HepG2 (cell line): ENCODE measurements around the gene NYAP2. TPM values are rescaled to one million over a fixed set of nuclear protein-coding genes. Genes with fewer than 3 reads are reported as not detected.

Source experiments
- ATAC-seq: fragments of 200-7000 bp; cut with Tn5 transposase; 3 replicates; pipeline ENCODE4 v1.9.1; 2020; ENCODE audit warnings: mild to moderate bottlenecking, moderate library complexity
- BruUV-seq: library from RNA; stranded (reverse); fragments of 400-500 nt; replicated peaks from 2 replicates; lab custom pipeline; 2021; lab: Mats Ljungman, UMichigan
- CTCF ChIA-PET: fragments of 300-600 bp; formaldehyde crosslinking; extraction: SDS; loops from one replicate; lab custom pipeline; 2021; ENCODE audit warnings: low total read pairs, inconsistent platforms, low intra/inter-chr PET ratio; lab: Yijun Ruan, JAX
- POLR2A ChIA-PET: fragments of 350-600 bp; sonication (Branson Sonifier 250); formaldehyde crosslinking; loops from one replicate; lab custom pipeline; 2020; ENCODE audit warnings: antibody characterized with exemption, inconsistent platforms; lab: Yijun Ruan, JAX
- DNase-seq: peaks from one replicate; pipeline ENCODE4 v3.0.0-alpha.2; 2015; ENCODE audit warnings: low spot score
- FAIRE-seq: peaks from 3 replicates; lab custom pipeline; 2011; peaks lifted over from hg19 to GRCh38; lab: Jason Lieb, UNC
- H2AFZ ChIP-seq: one replicate; pipeline ENCODE4 v1.6.1; 2011; ENCODE audit warnings: low read length, inconsistent platforms
- H3K27ac ChIP-seq: fragments of 300-600 bp; 3 replicates; pipeline ENCODE4 v1.8.0; 2011; ENCODE audit warnings: mixed run types, mild to moderate bottlenecking, mixed read lengths, low read length, inconsistent platforms; ENCODE audit not compliant: insufficient read depth; ENCODE audit errors: extremely low read length
- H3K27me3 ChIP-seq, 2 experiments: fragments of 200-600 bp in 1 of 2; 2 replicates in 1 of 2; 3 replicates in 1 of 2; pipeline versions ENCODE4 v1.6.0 to v1.8.0; 2011; ENCODE audit warnings: low read length in 2 of 2, mild to moderate bottlenecking in 2 of 2, moderate library complexity in 2 of 2, inconsistent platforms in 1 of 2; ENCODE audit not compliant: insufficient read depth in 2 of 2, control insufficient read depth in 1 of 2
- H3K36me3 ChIP-seq, 2 experiments: fragments of 200-600 bp in 1 of 2; replicated peaks in 1 of 2; 2 replicates in 1 of 2; 3 replicates in 1 of 2; pipeline versions ENCODE4 v1.5.1 to v1.8.0; 2011; ENCODE audit warnings: low read length in 2 of 2, inconsistent platforms in 1 of 2; ENCODE audit not compliant: insufficient read depth in 2 of 2, control insufficient read depth in 1 of 2
- H3K4me1 ChIP-seq: 2 replicates; pipeline ENCODE4 v1.5.1; 2012; ENCODE audit warnings: low read length, inconsistent platforms; ENCODE audit not compliant: insufficient read depth
- H3K4me2 ChIP-seq: 2 replicates; pipeline ENCODE4 v1.6.0; 2011; ENCODE audit warnings: low read depth, low read length, inconsistent platforms
- H3K4me3 ChIP-seq, 3 experiments: fragments of 200-600 bp in 1 of 3; sonication (generic), shearing (Covaris generic) in 1 of 3; replicated peaks in 1 of 3; 2 replicates each; pipeline ENCODE4 v1.5.1; 2011 to 2016; ENCODE audit warnings: low read length in 3 of 3, inconsistent platforms in 2 of 3, low read depth in 2 of 3, mild to moderate bottlenecking in 2 of 3, control low read depth in 1 of 3, mixed read lengths in 1 of 3; ENCODE audit not compliant: insufficient read depth in 1 of 3
- H3K79me2 ChIP-seq: one replicate; pipeline ENCODE4 v1.6.1; 2011; ENCODE audit warnings: low read length, inconsistent platforms; ENCODE audit not compliant: insufficient read depth
- H3K9ac ChIP-seq: 2 replicates; pipeline ENCODE4 v1.6.0; 2011; ENCODE audit warnings: mild to moderate bottlenecking, low read depth, low read length, inconsistent platforms; ENCODE audit not compliant: insufficient read depth
- H3K9me3 ChIP-seq: 2 replicates; pipeline ENCODE4 v1.5.1; 2012; ENCODE audit warnings: mild to moderate bottlenecking, low read length
- H4K20me1 ChIP-seq: 2 replicates; pipeline ENCODE4 v1.6.0; 2011; ENCODE audit warnings: inconsistent platforms, mild to moderate bottlenecking, low read length, moderate library complexity; ENCODE audit not compliant: insufficient read depth
- ISL2 ChIP-seq: sonication (generic); formaldehyde crosslinking; IDR thresholded peaks from 2 replicates; pipeline ENCODE4 v1.5.0; 2020; ENCODE audit warnings: missing genetic modification reagents
- SCMH1 ChIP-seq: sonication (generic); formaldehyde crosslinking; IDR thresholded peaks from 2 replicates; pipeline ENCODE4 v1.9.0; 2021; ENCODE audit warnings: missing genetic modification reagents, mild to moderate bottlenecking, borderline replicate concordance
- ZNF17 ChIP-seq: sonication (generic); formaldehyde crosslinking; IDR thresholded peaks from 2 replicates; pipeline ENCODE4 v1.5.0; 2020; ENCODE audit warnings: mild to moderate bottlenecking, missing genetic modification reagents
- WGBS: methylation state at CpG from one replicate; pipeline ENCODE4 v1.1.6; 2017; ENCODE audit warnings: low lambda C conversion rate; 5-methylcytosine and 5-hydroxymethylcytosine counted together
- in situ Hi-C: cut with HindIII; loops from 2 replicates; pipeline ENCODE4 v1.10.0; 2017; ENCODE audit warnings: low pct_unique_long_range_greater_than_20kb; ENCODE audit not compliant: extremely low pct_ligation_motif_present
- intact Hi-C: fragments of 100-400 bp; cut with micrococcal nuclease; formaldehyde crosslinking; loops from one replicate; pipeline ENCODE4 v1.10.0; 2022; ENCODE audit not compliant: unreplicated experiment
- polyA plus RNA-seq, 8 experiments: library from polyadenylated mRNA; depleted of rRNA in 3 of 8; stranded (reverse) in 7 of 8; unstranded in 1 of 8; fragments of >200 nt; fragmentation: Illumina TruSeq in 4 of 8; extraction: Trizol in 4 of 8; gene quantifications; 2 replicates each; pipeline versions ENCODE4 v1.2.1 to v1.2.3, GENCODE V29; 2011 to 2016; ENCODE audit warnings: low read depth in 4 of 8, missing spikeins in 1 of 8, mixed read lengths in 1 of 8; ENCODE audit not compliant: insufficient read depth in 1 of 8
- total RNA-seq, 5 experiments: library from RNA; depleted of rRNA; stranded (reverse); fragments of >200 nt; fragmentation: Illumina TruSeq; extraction: Trizol; gene quantifications; 2 replicates each; pipeline ENCODE4 v1.2.3, GENCODE V29; 2016; ENCODE audit warnings: low read depth in 1 of 5
- TF ChIP-seq, protein P1 (sequence below), 2 experiments: IDR thresholded peaks; 2 replicates each; pipeline ENCODE4 v1.6.1; 2011 to 2012; ENCODE audit warnings: low read length in 2 of 2, borderline replicate concordance in 1 of 2, low read depth in 1 of 2, mild to moderate bottlenecking in 1 of 2, moderate library complexity in 1 of 2

NYAP2 gene
- total and polyA plus RNA-seq, 2 of the 13 experiments (the other 11 are each of a cell fraction or from before 2014, with no cell fraction given), result not detected

DNA sequence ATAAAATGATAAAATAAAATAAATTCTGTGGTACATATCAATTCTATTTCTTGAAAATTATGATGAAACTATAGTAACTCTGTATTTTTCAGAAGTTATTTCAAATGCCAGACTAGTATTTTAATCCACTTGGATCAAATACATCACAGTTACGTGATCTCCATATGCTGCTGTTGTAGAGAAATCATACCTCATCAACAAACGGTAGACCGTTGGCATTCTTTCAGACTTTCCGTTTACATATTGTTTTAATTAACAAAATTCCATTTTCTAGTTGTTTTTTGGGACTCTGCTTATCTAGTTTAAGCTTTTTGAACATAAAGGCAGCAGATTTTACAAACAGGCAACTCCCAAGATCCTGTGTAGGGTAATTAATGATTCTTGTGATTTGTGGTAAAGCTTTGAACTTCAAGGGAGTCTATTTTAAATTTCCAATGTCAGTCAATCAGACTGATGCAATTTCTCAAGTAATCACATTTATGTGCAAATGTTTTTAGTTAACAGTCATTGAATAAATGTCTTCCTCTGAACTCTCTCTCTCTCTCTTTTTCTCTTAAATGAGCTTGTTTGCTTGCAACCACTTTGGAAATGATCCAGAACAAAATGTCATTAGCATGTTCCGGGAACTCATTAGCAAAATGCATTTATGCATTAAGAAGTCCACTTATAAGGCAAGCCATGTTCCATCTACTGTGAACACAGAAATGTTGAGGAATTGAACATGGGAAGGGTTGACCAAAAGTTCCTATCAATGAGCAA, 31.8 kb downstream of the NYAP2 start (continued):
- no peak for TF ChIP-seq ISL2

DNA sequence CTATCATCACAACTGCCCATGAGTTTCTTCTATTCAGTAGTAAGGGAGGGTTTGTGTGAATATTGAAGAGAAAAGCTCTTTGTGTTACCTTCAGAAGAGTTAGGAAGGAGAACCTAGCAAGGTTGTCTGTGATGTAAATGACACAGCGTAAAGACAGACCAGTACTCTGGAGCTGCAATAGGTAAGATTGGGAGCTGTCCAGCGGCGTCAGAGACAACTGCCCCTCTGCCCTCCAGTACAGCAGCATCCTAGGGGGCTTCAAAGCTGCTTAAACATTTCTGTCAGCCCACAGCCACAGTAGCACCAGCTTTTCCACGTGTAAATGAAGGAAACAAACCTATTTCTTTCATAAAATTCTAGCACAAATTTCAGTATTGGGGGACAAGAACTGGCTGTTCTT, 34.5 kb downstream of the NYAP2 start:
- no peak for ATAC-seq
- no peaks in the 10 kb centered on the region for H3K9me3 ChIP-seq
- H3K4me1 ChIP-seq, result no peaks in the 10 kb centered on the region
- H2AFZ ChIP-seq, result no peak overlapping the region
- POLR2A ChIA-PET, result no interaction called here
- no peaks in the 10 kb centered on the region for H3K27me3 ChIP-seq
- H3K9ac ChIP-seq, result no peak overlapping the region
- WGBS, result 28% methylated on average over 4 of the region's 4 CpGs
- in situ Hi-C loops, result no loop called here
- FAIRE-seq, result no peak
- H3K36me3 ChIP-seq, result no peaks in the 10 kb centered on the region
- H4K20me1 ChIP-seq, result no peaks in the 10 kb centered on the region
- intact Hi-C loops, result no loop called here
- H3K4me3 ChIP-seq, result no peak overlapping the region
- no peak overlapping the region for H3K4me2 ChIP-seq
- H3K79me2 ChIP-seq, result no peaks in the 10 kb centered on the region
- no peak overlapping the region for H3K27ac ChIP-seq
- BruUV-seq, result no TSS peak
- TF ChIP-seq, protein P1, sequence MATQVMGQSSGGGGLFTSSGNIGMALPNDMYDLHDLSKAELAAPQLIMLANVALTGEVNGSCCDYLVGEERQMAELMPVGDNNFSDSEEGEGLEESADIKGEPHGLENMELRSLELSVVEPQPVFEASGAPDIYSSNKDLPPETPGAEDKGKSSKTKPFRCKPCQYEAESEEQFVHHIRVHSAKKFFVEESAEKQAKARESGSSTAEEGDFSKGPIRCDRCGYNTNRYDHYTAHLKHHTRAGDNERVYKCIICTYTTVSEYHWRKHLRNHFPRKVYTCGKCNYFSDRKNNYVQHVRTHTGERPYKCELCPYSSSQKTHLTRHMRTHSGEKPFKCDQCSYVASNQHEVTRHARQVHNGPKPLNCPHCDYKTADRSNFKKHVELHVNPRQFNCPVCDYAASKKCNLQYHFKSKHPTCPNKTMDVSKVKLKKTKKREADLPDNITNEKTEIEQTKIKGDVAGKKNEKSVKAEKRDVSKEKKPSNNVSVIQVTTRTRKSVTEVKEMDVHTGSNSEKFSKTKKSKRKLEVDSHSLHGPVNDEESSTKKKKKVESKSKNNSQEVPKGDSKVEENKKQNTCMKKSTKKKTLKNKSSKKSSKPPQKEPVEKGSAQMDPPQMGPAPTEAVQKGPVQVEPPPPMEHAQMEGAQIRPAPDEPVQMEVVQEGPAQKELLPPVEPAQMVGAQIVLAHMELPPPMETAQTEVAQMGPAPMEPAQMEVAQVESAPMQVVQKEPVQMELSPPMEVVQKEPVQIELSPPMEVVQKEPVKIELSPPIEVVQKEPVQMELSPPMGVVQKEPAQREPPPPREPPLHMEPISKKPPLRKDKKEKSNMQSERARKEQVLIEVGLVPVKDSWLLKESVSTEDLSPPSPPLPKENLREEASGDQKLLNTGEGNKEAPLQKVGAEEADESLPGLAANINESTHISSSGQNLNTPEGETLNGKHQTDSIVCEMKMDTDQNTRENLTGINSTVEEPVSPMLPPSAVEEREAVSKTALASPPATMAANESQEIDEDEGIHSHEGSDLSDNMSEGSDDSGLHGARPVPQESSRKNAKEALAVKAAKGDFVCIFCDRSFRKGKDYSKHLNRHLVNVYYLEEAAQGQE (IDR thresholded peaks at IDR 0.05; ENCODE audit: borderline replicate concordance in 1 of 2, low read depth in 1 of 2, low read length in 2 of 2), result peak; percentile 26 to 87
- TF ChIP-seq SCMH1 (CRISPR knock-in tag) (no peak), ZNF17 (CRISPR knock-in tag) (no peak)
- CTCF ChIA-PET, result no interaction called here
- DNase-seq, result no peak
